Measurements from ENCODE around the gene C14orf180.
A peak's percentile ranks its signal among the peaks of the same experiment; 100 is the strongest.

The C14orf180 gene

GRCh38 chr14:104563742-104564615 lies 15.6 kb upstream of the C14orf180 start:
- Mint-ChIP-seq H3K36me3 (ENCODE audit: low read depth) (no peaks in the 10 kb centered on the region), H3K27me3 (peaks cover 25% of the 10 kb centered on the region), H3K4me1 (ENCODE audit: low read depth) (peaks cover 2% of the 10 kb centered on the region), H3K4me3 (no peak overlapping the region), H3K27ac (no peak overlapping the region), H3K9me3 (no peaks in the 10 kb centered on the region)
- peak; percentile 78 for DNase-seq

GRCh38 chr14:104564744-104565679 lies 14.6 kb upstream of the C14orf180 start:
- Mint-ChIP-seq H3K36me3 (ENCODE audit: low read depth) (no peaks in the 10 kb centered on the region), H3K27me3 (peaks cover 25% of the 10 kb centered on the region), H3K27ac (no peak overlapping the region), H3K9me3 (no peaks in the 10 kb centered on the region), H3K4me3 (no peak overlapping the region), H3K4me1 (ENCODE audit: low read depth) (peaks cover 2% of the 10 kb centered on the region)
- DNase-seq, result no peak

DNA sequence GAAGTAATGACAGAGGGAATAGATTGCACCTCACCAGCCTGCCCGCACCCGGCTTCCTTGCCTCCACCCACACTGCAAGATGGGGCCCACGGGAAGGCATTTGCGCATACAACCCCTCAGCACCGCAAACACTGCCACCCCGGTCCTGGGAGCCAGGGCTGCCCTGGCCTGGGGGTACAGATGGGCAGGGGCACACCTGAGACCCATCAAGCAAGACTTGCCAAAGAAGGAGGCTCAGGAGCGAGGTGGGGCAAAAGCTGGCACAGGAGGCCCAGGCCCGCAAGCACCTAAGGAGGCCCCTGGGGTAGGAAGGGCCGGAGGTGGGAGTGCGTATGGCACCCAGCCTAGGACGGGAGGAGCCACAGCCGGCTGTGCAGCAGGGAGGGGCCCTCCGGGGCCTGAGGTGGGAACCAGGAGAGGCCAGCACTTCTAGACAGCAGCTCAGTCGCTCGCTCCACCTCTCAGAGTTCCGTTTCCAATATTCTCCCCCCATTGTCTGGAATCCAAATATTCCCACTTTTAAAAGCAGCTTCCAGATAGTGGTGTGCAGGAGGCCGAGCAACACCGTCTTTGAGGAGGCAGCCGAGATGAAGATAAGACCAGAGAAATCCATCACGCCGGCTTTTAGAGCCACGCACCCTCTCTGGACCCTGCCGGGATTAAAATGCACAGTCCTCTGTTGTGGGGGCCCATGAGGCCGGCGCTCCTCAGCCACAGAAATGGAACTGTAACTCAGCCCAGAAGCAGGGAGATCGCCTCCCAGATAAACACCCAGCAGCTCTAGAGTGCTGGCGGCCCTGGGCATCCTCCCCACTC lies 12.2 kb upstream of the C14orf180 start:
- H3K9me3 Mint-ChIP-seq, result no peaks in the 10 kb centered on the region
- peaks cover 2% of the 10 kb centered on the region for H3K4me1 Mint-ChIP-seq (ENCODE audit: low read depth)
- no peak overlapping the region for H3K27ac Mint-ChIP-seq
- H3K4me3 Mint-ChIP-seq, result no peak overlapping the region
- H3K36me3 Mint-ChIP-seq (ENCODE audit: low read depth), result no peaks in the 10 kb centered on the region
- DNase-seq, result no peak
- peaks cover 23% of the 10 kb centered on the region for H3K27me3 Mint-ChIP-seq

DNA sequence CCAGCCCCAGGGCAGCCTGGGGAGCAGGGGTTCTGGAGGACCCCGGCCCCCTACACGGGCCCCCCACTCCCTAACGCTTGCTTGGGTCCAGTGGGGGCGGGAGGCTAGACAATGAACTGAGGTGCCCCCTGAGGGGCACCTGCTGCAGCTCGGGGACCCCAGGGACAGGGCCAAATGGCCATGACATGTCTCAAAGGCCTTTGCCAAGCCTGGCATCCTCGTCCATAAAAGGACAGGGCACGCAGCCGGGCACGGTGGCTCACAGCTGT lies 11.7 kb upstream of the C14orf180 start:
- Mint-ChIP-seq H3K27me3 (peaks cover 23% of the 10 kb centered on the region), H3K4me3 (no peak overlapping the region), H3K4me1 (ENCODE audit: low read depth) (peaks cover 2% of the 10 kb centered on the region)

GRCh38 chr14:104568620-104569019 lies 10.9 kb upstream of the C14orf180 start:
- DNase-seq, result no peak
- Mint-ChIP-seq H3K27me3 (peaks cover 22% of the 10 kb centered on the region), H3K4me1 (ENCODE audit: low read depth) (peaks cover 2% of the 10 kb centered on the region), H3K36me3 (ENCODE audit: low read depth) (no peaks in the 10 kb centered on the region), H3K4me3 (no peak overlapping the region), H3K9me3 (no peaks in the 10 kb centered on the region), H3K27ac (no peak overlapping the region)

More for the DNA sequence above, 11.7 kb upstream of the C14orf180 start:
- Mint-ChIP-seq H3K36me3 (ENCODE audit: low read depth) (no peaks in the 10 kb centered on the region), H3K27ac (no peak overlapping the region), H3K9me3 (no peaks in the 10 kb centered on the region)
- DNase-seq, result no peak

GRCh38 chr14:104569435-104569834 lies 10.1 kb upstream of the C14orf180 start:
- Mint-ChIP-seq H3K4me3 (no peak overlapping the region), H3K9me3 (no peaks in the 10 kb centered on the region), H3K27me3 (peaks cover 18% of the 10 kb centered on the region), H3K4me1 (ENCODE audit: low read depth) (no peaks in the 10 kb centered on the region), H3K27ac (no peak overlapping the region), H3K36me3 (ENCODE audit: low read depth) (no peaks in the 10 kb centered on the region)
- DNase-seq, result no peak

GRCh38 chr14:104571246-104571645 lies 8.3 kb upstream of the C14orf180 start:
- peaks cover 6% of the 10 kb centered on the region for H3K27me3 Mint-ChIP-seq
- H3K27ac Mint-ChIP-seq, result no peak overlapping the region
- H3K4me3 Mint-ChIP-seq, result no peak overlapping the region
- H3K4me1 Mint-ChIP-seq (ENCODE audit: low read depth), result no peaks in the 10 kb centered on the region
- DNase-seq, result no peak
- H3K9me3 Mint-ChIP-seq, result no peaks in the 10 kb centered on the region
- no peaks in the 10 kb centered on the region for H3K36me3 Mint-ChIP-seq (ENCODE audit: low read depth)

- H3K27me3 Mint-ChIP-seq, result no peaks in the 10 kb centered on the region
- H3K27ac Mint-ChIP-seq, result no peak overlapping the region
- no peaks in the 10 kb centered on the region for H3K4me1 Mint-ChIP-seq (ENCODE audit: low read depth)
- no peak overlapping the region for H3K4me3 Mint-ChIP-seq
- H3K9me3 Mint-ChIP-seq, result no peaks in the 10 kb centered on the region
- DNase-seq, result no peak
- no peaks in the 10 kb centered on the region for H3K36me3 Mint-ChIP-seq (ENCODE audit: low read depth)
Measured at GRCh38 chr14:104572024-104572626, 7.4 kb upstream of the C14orf180 start.

DNA sequence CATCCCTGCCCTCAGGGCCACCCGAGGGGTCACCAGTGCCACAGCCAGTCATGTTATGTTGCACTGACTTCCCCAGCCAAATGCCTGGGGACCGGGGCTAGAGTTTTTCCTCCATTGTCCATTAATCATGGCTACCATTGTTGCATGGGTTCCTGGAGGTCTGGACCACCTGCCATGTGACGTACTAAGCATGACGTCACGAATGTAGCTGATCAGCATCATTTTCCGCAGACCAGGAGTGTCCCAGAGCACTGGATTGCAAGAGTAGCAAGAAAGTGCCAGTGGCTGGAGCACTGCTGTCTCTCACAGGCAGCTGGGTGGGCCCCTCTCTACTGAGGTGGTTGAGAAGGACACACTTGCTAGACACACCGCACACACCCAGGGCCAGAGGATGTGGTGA lies 6.9 kb upstream of the C14orf180 start:
- DNase-seq, result no peak
- H3K27me3 Mint-ChIP-seq, result no peaks in the 10 kb centered on the region
- no peaks in the 10 kb centered on the region for H3K9me3 Mint-ChIP-seq
- no peaks in the 10 kb centered on the region for H3K36me3 Mint-ChIP-seq (ENCODE audit: low read depth)
- H3K4me1 Mint-ChIP-seq (ENCODE audit: low read depth), result no peaks in the 10 kb centered on the region
- H3K4me3 Mint-ChIP-seq, result no peak overlapping the region
- no peak overlapping the region for H3K27ac Mint-ChIP-seq

- Mint-ChIP-seq H3K27me3 (no peaks in the 10 kb centered on the region), H3K4me1 (ENCODE audit: low read depth) (no peaks in the 10 kb centered on the region), H3K9me3 (no peaks in the 10 kb centered on the region), H3K36me3 (ENCODE audit: low read depth) (no peaks in the 10 kb centered on the region), H3K4me3 (no peak overlapping the region), H3K27ac (no peak overlapping the region)
- DNase-seq, result no peak
Measured at GRCh38 chr14:104573930-104574329, 5.6 kb upstream of the C14orf180 start.

DNA sequence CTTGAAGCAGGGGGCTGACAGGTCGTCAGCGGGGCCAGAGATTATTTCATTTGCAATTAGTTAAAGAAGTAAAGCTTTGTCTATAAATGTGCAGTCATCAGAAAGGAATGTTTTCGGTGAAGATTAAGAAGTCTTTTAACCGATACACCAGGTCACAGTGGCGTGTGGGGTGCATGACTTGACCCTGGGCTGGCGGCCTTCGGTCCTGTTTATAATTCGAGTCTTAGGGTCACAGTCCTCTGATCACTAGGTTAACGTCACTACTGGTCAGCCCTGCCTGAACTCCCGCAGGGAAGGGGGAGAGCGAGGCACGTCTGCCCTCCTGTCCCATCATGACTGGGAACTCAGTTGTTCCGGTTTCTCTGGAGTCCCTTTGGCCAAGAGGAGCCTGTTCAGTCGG lies 5.0 kb upstream of the C14orf180 start:
- no peaks in the 10 kb centered on the region for H3K4me1 Mint-ChIP-seq (ENCODE audit: low read depth)
- no peaks in the 10 kb centered on the region for H3K9me3 Mint-ChIP-seq
- H3K4me3 Mint-ChIP-seq, result no peak overlapping the region
- H3K27me3 Mint-ChIP-seq, result no peaks in the 10 kb centered on the region
- H3K27ac Mint-ChIP-seq, result no peak overlapping the region
- H3K36me3 Mint-ChIP-seq (ENCODE audit: low read depth), result no peaks in the 10 kb centered on the region
- no peak for DNase-seq

- DNase-seq, result no peak
- no peaks in the 10 kb centered on the region for H3K4me1 Mint-ChIP-seq (ENCODE audit: low read depth)
- no peaks in the 10 kb centered on the region for H3K27me3 Mint-ChIP-seq
- H3K9me3 Mint-ChIP-seq, result no peaks in the 10 kb centered on the region
- H3K36me3 Mint-ChIP-seq (ENCODE audit: low read depth), result no peaks in the 10 kb centered on the region
- H3K4me3 Mint-ChIP-seq, result no peak overlapping the region
- no peak overlapping the region for H3K27ac Mint-ChIP-seq
Measured at GRCh38 chr14:104574978-104575583, 4.5 kb upstream of the C14orf180 start.

GRCh38 chr14:104576232-104576969 lies 3.2 kb upstream of the C14orf180 start:
- no peak for DNase-seq
- Mint-ChIP-seq H3K4me1 (ENCODE audit: low read depth) (no peaks in the 10 kb centered on the region), H3K27ac (no peak overlapping the region), H3K4me3 (no peak overlapping the region), H3K9me3 (no peaks in the 10 kb centered on the region), H3K36me3 (ENCODE audit: low read depth) (no peaks in the 10 kb centered on the region), H3K27me3 (no peaks in the 10 kb centered on the region)

Data from activated T-cell treated with anti-CD3 and anti-CD28 coated beads, Interleukin-2, amount 50 U/mL, for 24 hours (primary cell).